T-helper 1 cell treated with Interleukin-12 subunit alpha and Interleukin-12 subunit beta and Interleukin-4 antibody, amounts not matched to agents 30 ng/mL and 1 ng/mL, for 36 hours (primary cell): ENCODE results near the gene TLR7. TPM values are rescaled to one million over a fixed set of nuclear protein-coding genes. Genes with fewer than 3 reads are reported as not detected.

Experiments
- intact Hi-C: fragments of 100-400 bp; cut with micrococcal nuclease; formaldehyde crosslinking; loops from one replicate; pipeline ENCODE4 v1.15.1; 2024
- total RNA-seq: library from RNA; stranded (reverse); gene quantifications from 2 replicates; pipeline ENCODE4 v1.2.3, GENCODE V29; 2022

Gene TLR7
- total RNA-seq, 1 donor from 2014 or later: 0.66 TPM

- intact Hi-C loops: loop anchor here (1.0 to 5.0 kb wide), 2 partner anchors 46 to 1118 kb away; no protein-coding TSS in a partner anchor
Measured at GRCh38 chrX:12890467-12890866, 23.6 kb downstream of the TLR7 start.

DNA sequence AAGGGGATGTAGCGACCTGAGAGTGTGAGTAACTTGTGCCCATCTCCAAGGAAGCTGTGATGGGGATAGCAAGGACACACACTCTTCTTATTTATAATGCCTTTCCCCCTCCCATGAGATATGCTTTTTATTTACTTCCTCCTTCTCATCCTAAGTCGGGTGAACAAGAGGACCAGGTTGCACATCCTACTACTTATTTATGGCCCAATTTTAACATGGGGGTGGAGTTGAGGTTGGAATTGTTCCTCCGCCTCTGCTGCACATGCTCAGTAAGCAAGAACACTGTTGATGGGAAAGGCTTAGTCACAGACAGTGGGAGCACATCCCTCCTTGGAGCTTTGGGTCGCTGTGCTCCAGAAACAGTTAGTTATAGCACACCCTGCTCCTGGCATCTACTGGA lies 24.3 kb downstream of the TLR7 start:
- intact Hi-C loops: loop anchor here (5.0 kb wide), 1 partner anchor 1119 kb away; no protein-coding TSS in a partner anchor

DNA sequence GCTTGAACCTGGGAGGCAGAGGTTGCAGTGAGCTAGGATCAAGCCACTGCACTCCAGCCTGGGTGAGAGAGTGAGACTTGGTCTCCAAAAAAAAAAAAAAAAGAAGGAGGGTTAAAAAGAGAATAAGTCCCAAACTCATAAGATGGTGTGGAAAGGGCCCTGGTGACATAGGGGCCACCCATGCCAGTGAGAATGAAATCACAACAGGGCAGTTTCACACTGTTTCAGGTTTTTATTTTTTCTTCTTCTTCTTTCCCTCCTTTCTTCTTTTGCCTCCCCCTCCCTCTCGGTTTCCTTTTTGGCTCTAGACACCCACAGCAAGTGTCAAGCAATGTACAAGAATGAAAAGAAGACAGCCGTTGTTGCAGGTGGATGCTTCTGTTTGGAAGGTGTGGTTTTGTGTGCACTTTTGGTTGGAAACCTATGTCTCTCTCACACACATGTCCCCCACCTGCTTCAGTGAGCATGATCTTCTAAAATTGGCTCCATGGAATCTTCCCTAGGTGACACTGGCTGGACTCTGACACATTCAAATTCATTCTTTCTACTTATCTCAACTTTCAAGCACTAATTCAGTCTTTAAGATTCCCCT lies 25.1 kb downstream of the TLR7 start:
- intact Hi-C loops: loop anchor here (5.0 kb wide), 1 partner anchor 1120 kb away; no protein-coding TSS in a partner anchor

DNA sequence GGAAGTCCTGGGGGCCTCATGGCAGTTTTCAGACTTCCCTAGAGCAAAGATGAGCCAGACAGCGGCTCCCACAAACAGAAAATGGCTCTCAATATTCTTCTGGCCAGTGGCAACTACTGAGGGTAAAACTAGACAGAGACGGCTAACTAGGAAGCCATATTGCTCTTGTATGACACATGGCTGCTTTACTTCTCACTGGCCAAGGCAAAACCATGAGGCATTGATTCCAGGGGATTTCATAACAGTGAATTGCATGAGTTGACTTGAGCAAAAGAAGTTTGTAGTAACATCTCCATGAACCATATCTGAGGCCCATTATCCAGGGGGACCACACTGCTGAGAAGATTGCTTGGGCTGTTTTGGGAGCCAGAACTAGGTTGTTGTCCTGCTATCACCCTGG lies 25.8 kb downstream of the TLR7 start:
- intact Hi-C loops: loop anchor here (5.0 kb wide), 1 partner anchor 1120 kb away; no protein-coding TSS in a partner anchor

DNA sequence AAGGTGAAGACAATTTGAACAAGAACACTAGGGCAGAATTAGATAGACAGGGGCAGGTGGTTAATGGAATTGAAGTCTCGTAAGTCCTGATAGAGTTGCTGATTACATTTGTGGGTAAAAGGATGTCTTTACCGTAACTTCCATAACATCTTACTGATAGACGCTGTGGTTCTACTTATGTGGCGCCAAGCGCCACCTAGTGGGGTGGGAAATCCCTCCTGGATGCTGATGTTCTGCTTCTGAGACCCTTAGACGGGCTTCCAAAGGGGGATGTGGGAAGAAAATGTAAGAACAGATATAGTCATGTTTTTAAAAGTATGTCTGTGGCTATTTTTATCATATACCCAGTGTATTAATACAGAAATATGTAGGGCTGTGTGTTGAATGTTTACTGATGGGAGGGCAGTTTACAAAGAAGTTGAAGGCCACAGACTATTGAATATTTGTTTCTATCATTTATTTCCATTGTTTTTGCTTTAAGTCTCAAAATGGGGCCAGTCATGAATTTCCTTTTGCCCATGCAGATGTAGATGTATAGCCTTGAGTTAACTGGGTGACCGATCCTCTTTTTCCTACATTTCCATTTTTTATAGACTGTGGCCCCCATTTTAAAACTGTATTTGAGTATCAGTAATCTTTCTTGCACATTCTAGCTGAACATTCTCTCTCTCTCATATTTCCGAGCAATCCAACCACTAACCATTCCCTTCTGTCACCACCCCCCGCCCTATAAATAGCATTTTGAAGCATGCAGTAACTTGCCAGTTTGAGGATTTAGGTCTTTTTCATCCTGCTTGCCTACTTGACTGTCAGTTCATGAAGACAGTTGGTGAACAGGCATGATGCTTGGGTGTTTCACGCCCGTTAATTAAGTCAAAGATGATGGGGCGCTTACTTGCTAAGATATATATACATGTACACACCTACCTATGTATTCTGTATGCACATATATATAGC lies 27.5 kb downstream of the TLR7 start:
- intact Hi-C loops: loop anchor here (1.0 to 5.0 kb wide), 4 partner anchors 80 to 1122 kb away; no protein-coding TSS in a partner anchor

DNA sequence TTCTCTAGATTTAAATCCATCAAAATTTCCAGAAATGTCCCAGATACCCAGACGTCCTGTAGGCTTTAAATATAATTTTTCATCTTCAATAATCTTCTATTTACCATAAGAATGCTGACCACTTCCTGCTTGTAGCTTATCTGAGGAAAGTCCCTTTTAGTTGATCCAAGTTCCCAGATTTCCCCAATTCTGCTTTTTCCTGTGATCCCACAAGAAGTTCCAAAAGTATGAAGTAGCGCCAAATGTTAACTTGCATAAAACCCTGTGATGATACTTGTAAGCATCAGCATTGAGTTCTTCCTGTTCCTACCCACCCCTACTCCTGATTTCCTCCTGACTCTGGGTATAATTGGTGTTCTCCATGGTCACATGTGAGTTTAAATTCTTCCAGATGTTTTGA lies 29.0 kb downstream of the TLR7 start:
- intact Hi-C loops: loop anchor here (2.0 kb wide), 2 partner anchors 125 to 197 kb away; no protein-coding TSS in a partner anchor

DNA sequence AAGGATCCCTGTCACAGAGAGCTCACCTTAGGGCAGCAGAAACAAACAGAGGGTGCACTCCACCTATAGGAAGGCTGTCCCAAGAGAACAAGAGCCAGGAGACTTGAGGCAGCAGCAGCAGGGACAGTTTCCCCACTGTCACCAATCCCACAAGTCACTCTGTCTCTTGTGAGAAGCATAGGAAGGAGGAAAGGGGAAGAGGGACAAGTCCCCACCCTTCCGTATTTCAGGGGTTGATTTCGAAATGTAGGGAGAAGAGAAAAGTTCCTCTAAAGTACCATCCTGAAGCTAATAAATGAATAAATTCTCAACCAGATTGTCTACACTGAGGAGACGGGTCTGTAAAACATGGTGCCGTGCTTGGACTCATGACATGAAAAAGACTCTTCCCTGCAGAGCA lies 30.1 kb downstream of the TLR7 start:
- intact Hi-C loops: no loop called here

DNA sequence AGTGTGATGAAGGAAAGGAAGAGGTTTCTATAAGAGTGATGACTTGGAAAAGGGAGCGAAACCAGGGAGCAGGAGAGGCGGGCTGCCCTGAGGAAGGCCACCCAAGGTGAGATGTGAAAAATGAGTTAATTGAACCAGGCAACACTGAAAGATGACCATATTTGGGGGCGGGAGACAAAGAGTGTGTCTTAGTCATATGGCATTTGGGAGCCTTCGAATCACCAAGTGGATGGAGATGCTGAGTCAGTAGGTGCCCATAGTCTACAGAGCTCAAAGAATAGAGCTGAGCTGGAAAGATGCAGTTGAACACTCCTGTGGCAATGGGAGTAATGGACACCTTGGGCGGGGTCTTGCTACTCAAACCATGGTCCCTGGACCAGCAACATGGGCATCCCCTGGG lies 31.2 kb downstream of the TLR7 start:
- intact Hi-C loops: no loop called here

DNA sequence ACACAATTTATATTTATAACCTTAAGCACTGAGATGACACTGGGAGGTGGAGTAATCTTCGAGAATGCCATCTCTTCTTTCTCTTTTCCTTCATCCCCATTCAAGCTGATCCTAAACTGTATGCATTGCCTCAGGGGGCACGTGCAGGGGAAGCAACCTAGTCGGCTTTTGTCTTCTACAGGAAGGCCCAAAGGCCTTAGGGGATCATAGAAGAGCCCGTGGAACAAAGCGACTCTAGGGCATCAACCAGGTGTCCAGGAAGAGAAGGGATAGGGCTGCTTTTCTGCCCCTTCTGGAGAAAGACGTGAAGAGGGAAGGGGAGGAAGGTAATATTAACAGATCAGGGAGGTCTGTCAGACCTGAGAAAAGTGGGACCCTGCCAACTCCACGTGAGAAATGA lies 32.6 kb downstream of the TLR7 start:
- intact Hi-C loops: no loop called here

- intact Hi-C loops: loop anchor here (1.0 to 10.0 kb wide), 3 partner anchors 87 to 817 kb away; no protein-coding TSS in a partner anchor
Measured at GRCh38 chrX:12901486-12901885, 34.6 kb downstream of the TLR7 start.

- intact Hi-C loops: loop anchor here (10.0 kb wide), 1 partner anchor 819 kb away; no protein-coding TSS in a partner anchor
Measured at GRCh38 chrX:12903646-12904045, 36.8 kb downstream of the TLR7 start.

- intact Hi-C loops: loop anchor here (10.0 kb wide), 1 partner anchor 821 kb away; no protein-coding TSS in a partner anchor
Measured at GRCh38 chrX:12906046-12906761, 39.3 kb downstream of the TLR7 start, which contains the start of gene TLR8. Gene TLR8 (plus strand): TSS chrX:12906620. CDS start chrX:12906707, 87 bp downstream.

DNA sequence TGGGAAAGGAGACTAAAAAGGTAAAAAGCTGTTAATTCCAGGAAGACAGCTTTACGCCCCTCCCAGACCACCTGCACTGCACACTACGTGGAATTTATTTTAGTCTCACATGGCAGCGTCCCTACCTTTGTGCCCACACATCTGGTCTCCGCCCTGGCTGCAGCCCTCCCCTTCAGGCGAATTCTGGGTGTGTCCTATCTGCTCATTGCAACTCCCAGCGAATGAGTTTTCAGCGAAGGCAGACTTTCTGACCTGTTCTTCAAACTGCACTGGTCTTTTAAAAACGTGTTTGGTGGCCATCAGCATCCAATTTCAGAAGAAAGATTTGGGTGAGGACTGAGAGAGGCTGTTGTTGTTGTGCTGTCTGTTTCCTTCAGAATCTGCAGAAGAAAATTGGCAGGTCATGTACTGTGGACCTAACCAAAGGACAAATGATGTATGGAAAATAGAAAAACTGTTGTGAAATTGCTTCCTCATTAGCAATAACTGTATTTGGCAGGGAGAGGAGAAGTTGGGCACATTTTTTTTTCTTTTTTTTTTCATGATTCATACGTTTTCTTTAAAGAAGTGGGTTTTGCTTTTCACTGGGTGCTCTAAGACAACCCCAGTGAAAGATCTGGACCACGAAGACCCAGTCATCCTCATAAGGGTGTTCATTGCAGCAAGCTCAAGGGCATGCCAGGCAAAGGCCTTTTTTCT lies 43.7 kb downstream of the TLR7 start:
- intact Hi-C loops: no loop called here

GRCh38 chrX:12911122-12911470 lies 44.2 kb downstream of the TLR7 start:
- intact Hi-C loops: no loop called here

DNA sequence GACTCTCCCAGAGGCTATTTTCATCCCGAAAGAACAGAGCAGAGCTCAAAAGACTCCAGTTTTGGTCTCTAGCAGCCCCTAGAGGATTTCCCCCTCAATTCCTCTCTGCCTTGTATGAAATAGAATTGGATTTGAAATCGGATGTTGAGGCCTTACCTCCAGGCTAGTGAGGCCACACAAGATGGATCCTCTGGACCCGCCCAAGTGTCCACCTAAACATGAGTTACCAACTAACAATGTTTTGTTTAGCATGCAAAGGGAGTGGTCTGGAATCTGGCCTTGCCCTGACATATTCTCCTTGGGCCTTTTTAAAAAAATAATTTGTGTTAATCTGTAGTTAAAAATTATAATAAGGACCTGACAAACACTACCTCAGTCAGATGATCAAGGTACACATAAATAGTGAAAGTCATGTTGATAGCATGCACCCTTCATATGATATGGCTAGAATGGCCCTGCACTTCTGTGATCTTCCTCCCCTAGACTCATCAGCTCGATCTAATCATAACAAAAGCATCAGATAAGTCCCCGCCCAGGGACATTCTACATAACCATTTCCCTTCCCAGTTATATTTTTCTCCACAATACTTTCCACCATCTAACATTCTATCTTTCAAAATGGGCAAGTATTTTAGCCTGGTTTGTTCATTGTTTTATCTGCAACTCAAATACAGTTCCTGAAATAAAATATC lies 46.1 kb downstream of the TLR7 start:
- intact Hi-C loops: no loop called here

DNA sequence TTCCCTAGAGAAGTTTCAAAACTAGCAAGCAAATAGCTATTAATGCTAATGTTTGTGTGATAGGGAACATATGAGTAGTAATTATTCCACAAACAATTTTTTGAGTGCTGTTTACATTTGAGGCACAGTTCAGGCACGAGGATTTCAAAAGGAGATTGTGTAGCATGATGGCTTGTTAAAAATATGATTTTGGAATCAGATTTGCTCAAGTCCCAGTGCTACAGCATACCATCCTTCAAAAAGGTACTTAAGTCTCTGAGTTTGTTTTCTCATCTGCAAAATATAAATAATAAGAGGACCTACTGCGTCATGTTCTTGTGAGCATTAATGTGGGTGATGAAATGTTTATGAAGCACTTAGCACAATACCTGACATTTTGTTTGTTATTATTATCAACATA lies 50.9 kb downstream of the TLR7 start:
- intact Hi-C loops: no loop called here

GRCh38 chrX:12919051-12919450 lies 52.2 kb downstream of the TLR7 start:
- intact Hi-C loops: no loop called here

- intact Hi-C loops: no loop called here
Measured at GRCh38 chrX:12919620-12920019, 52.7 kb downstream of the TLR7 start.

- intact Hi-C loops: no loop called here
Measured at GRCh38 chrX:12920990-12921389, 54.1 kb downstream of the TLR7 start.
